C1 segment of cervical spinal cord (tissue), 14 donors: ENCODE measurements around the gene RAMAC.
"Not testable (repeated sequence)": the region's sequence is repeated elsewhere in the genome, so short reads cannot be mapped to it uniquely, and the experiment has no call there.

Experiments
- DNase-seq, 14 donors: peaks; one replicate each; lab custom pipeline; 2025; lab: John Stamatoyannopoulos, UW

Gene RAMAC

DNA sequence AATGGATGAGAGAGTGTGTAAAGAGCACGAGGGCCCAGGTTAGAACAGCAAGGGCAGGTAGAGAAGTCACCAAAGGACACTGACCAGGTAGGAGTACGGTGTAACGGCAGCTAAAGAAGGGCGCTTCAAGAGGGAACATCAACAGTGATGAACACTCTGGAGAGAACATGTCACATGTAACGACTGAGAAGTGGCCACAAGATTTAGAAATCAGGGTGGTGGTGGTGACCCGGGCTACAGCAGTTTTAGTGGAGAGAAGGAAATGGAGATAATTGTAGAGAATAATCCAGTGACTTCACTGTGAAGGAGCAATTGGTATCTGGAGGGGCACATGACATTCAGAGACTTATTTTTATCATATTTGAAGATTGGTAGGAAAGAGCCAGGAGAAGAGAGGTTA lies 26.6 kb downstream of the RAMAC start:
- no peak for DNase-seq

DNA sequence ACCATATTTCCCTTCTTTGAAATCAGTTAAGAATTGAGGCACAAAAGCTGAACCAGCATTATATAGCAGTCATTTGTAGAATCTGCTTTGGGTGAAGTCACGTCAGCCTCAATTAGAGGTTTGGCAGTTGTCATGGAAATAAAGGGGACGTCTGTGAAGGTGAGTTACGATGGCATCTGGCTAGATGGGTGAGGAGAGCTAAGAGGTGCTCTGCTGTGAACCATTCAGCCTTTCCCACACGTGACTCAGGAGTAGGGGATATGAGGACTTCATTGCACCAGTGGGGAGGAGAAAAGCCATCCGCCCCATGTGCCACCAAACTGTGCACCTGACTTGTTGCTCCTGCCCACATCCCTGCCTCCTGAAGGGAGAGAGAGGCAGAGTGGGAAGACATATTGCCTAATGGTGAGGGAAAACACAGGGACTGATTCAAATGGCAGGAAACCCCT lies 28.2 kb downstream of the RAMAC start:
- no peak for DNase-seq

DNA sequence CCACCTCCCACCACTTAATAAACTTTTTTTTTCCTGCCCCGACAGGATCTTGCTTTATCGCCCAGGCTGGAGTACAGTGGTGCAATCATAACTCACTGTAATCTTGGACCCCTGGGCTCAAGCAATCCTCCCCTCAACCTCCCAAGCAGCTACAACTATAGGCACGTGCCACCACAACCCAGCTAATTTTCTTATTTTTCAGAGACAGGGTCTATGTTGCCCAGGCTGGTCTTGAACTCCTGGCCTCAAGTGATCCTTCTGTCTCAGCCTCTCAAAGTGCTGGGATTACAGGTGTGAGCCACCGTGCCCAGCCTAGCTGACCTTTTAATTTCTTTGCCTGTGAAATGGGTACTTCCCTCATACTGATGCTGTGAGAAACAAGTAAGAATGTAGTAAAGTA lies 29.4 kb downstream of the RAMAC start:
- no peak for DNase-seq

DNA sequence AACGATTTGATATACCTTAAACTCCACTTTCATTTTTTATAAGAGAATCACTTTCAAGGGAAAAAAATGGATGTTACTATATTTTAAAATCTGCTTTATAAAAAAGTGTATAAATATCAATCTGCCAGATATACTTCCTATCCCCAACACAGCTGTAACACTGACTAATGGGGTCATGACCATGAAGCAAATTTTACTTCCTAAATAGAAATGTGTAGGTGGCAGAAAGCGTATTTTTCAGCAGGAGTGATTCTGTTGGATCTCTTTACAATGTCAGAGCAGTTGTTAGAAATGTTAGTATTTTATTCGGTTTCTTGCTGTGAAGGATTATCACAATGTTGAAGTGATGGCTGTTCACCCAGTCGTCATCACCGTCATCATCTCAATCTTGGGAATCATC lies 30.9 kb downstream of the RAMAC start:
- no peak for DNase-seq

DNA sequence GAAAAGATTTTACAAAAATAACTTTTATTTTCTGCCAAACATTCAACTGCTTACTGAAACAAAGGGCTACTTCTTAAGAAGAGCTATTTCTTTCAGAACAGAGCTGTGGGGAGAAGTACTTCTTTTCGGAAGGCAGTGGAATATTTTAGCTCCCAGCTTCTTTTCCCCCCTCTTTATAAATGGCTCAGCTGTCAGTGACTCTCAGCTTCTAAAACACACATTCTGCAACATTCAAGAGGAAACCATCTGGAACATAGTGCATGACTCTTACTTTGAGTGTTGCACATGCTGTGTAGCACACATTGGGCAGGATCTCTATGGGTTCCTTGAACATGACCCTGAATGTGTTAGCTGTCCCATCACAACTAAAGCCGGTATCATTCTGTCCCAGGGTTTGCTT lies 32.4 kb downstream of the RAMAC start:
- no peak for DNase-seq

DNA sequence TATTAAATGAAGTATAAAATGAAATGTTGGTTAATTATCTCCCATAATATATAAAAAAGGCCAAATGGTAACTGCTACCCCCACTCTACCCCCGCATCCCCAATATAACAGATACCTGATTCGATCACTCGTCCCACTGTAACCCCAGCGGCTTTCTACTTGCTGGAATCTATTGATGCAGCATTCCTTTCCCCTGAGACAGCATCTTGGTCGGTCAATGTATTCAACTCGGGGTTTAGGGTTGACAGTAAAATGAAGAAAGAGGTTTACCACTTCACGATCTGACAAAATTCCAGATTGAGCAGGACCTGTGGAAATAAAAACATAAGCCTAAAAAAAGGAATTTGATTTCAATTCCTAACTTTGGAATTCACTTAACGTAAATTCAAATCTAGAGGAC lies 44.0 kb downstream of the RAMAC start:
- DNase-seq, result no peak

DNA sequence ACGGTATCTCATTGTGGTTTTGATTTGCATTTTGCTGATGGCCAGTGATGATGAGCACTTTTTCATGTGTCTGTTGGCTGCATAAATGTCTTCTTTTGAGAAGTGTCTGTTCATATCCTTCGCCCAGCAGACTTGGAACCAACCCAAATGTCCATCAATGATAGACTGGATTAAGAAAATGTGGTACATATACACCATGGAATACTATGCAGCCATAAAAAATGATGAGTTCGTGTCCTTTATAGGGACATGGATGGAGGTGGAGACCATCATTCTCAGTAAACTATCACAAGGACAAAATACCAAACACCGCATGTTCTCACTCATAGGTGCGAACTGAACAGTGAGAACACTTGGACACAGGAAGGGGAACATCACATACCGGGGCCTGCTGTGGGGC lies 45.2 kb downstream of the RAMAC start:
- not testable (repeated sequence) for DNase-seq

DNA sequence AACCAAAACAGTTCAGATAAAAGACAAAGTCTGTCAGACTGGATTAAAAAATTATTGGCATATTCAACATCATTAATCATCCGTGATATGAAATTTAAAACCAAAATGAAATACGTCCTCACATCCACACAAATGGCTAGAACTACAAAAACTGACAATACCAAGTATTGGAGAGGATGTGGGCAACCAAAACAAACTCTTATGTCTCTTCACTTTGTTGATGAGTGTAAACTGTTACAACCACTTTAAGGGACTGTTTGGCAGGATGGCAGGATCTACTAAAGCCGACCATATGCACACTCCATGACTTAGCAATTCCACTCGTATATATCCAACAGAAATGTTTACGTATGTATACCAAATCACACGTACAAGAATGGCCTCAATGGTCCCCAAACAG lies 50.2 kb downstream of the RAMAC start:
- DNase-seq, result no peak

DNA sequence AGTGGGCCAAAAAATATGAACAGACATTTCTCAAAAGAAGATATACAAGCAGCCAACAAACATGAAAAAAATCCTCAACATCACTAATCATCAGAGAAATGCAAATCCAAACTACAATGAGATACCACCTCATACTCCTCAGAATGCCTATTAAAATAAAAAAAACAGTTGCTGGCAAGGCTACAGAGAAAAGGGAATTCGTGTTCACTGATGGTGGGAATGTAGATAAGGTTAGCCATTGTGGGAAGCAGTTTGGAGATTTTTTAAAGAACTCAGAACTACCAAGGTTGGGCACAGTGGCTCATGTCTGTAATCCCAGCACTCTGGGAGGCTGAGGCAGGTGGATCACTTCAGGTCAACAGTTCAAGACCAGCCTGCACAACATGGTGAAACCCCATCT lies 53.2 kb downstream of the RAMAC start:
- no peak for DNase-seq
